ENCODE results near the gene ANKRD65.
"Not testable (repeated sequence)": the region's sequence is repeated elsewhere in the genome, so short reads cannot be mapped to it uniquely, and the experiment has no call there.

ANKRD65 gene

GRCh38 chr1:1385339-1385738 lies 35.7 kb downstream of the ANKRD65 start:
- H3K4me3 ChIP-seq (replicated peaks; ENCODE audit: insufficient read depth, low read length); DNase-seq (ENCODE audit: low read depth in 1 of 2, low spot score in 1 of 2); H3K27ac ChIP-seq (replicated peaks); H3K27me3 ChIP-seq (ENCODE audit: insufficient read depth, poor library complexity, severe bottlenecking): not testable (repeated sequence)
- 0 out of 2 replicates have a peak, but pooled peaks have one; percentile 19 for TF ChIP-seq POLR2AphosphoS5 (IDR thresholded peaks at IDR 0.05; ENCODE audit: low read depth)

GRCh38 chr1:1381294-1381693 lies 39.8 kb downstream of the ANKRD65 start:
- DNase-seq (ENCODE audit: low read depth in 1 of 2, low spot score in 1 of 2) = no peak
- no peak overlapping the region for H3K4me3 ChIP-seq (replicated peaks; ENCODE audit: insufficient read depth, low read length)
- no peak for TF ChIP-seq REST (IDR thresholded peaks at IDR 0.05; ENCODE audit: insufficient replicate concordance, low read depth)
- TF ChIP-seq CTCF (IDR thresholded peaks at IDR 0.05; ENCODE audit: insufficient read depth, low read length) = no peak
- no peak for TF ChIP-seq POLR2AphosphoS5 (IDR thresholded peaks at IDR 0.05; ENCODE audit: low read depth)
- no peak for TF ChIP-seq SPI1 (IDR thresholded peaks at IDR 0.05; ENCODE audit: borderline replicate concordance, low read depth)
- no peak for TF ChIP-seq GABPA (IDR thresholded peaks at IDR 0.05; ENCODE audit: low read depth)
- H3K27ac ChIP-seq (replicated peaks) = no peak overlapping the region
- no peaks in the 10 kb centered on the region for H3K27me3 ChIP-seq (ENCODE audit: insufficient read depth, poor library complexity, severe bottlenecking)

GRCh38 chr1:1380860-1381259 lies 40.2 kb downstream of the ANKRD65 start:
- DNase-seq (ENCODE audit: low read depth in 1 of 2, low spot score in 1 of 2) = no peak
- H3K27me3 ChIP-seq (ENCODE audit: insufficient read depth, poor library complexity, severe bottlenecking) = no peaks in the 10 kb centered on the region
- no peak overlapping the region for H3K4me3 ChIP-seq (replicated peaks; ENCODE audit: insufficient read depth, low read length)
- no peak for TF ChIP-seq POLR2AphosphoS5 (IDR thresholded peaks at IDR 0.05; ENCODE audit: low read depth)
- no peak for TF ChIP-seq GABPA (IDR thresholded peaks at IDR 0.05; ENCODE audit: low read depth)
- TF ChIP-seq SPI1 (IDR thresholded peaks at IDR 0.05; ENCODE audit: borderline replicate concordance, low read depth) = no peak
- TF ChIP-seq REST (IDR thresholded peaks at IDR 0.05; ENCODE audit: insufficient replicate concordance, low read depth) = no peak
- no peak overlapping the region for H3K27ac ChIP-seq (replicated peaks)

GRCh38 chr1:1377540-1378205 lies 43.4 kb downstream of the ANKRD65 start:
- TF ChIP-seq REST (IDR thresholded peaks at IDR 0.05; ENCODE audit: insufficient replicate concordance, low read depth) (no peak), CTCF (IDR thresholded peaks at IDR 0.05; ENCODE audit: insufficient read depth, low read length) (no peak), GABPA (IDR thresholded peaks at IDR 0.05; ENCODE audit: low read depth) (no peak), SPI1 (IDR thresholded peaks at IDR 0.05; ENCODE audit: borderline replicate concordance, low read depth) (no peak), POLR2AphosphoS5 (IDR thresholded peaks at IDR 0.05; ENCODE audit: low read depth) (no peak)
- no peak for DNase-seq (ENCODE audit: low read depth in 1 of 2, low spot score in 1 of 2)
- Histone ChIP-seq H3K27me3 (ENCODE audit: insufficient read depth, poor library complexity, severe bottlenecking) (no peaks in the 10 kb centered on the region), H3K4me3 (replicated peaks; ENCODE audit: insufficient read depth, low read length) (no peak overlapping the region), H3K27ac (replicated peaks) (no peak overlapping the region)
